Progenitor cell of endocrine pancreas (in vitro differentiated cells): Measurements from ENCODE around the gene C11orf97. TPM values are rescaled to one million over a fixed set of nuclear protein-coding genes. Genes with fewer than 3 reads are reported as not detected.

Experiments used
- DNase-seq: peaks from one replicate; pipeline ENCODE4 v3.0.0; 2021; ENCODE audit warnings: low spot score; ENCODE audit not compliant: unreplicated experiment
- H3K27ac Mint-ChIP-seq: 2 replicates; pipeline ENCODE4 v1.8.0; 2021; ENCODE audit warnings: mild to moderate bottlenecking, moderate library complexity, mixed read lengths
- H3K27me3 Mint-ChIP-seq: 2 replicates; pipeline ENCODE4 v1.8.0; 2021; ENCODE audit warnings: mixed read lengths
- H3K36me3 Mint-ChIP-seq: 2 replicates; pipeline ENCODE4 v1.8.0; 2022; ENCODE audit warnings: mixed read lengths; ENCODE audit not compliant: insufficient read depth
- H3K4me1 Mint-ChIP-seq: 2 replicates; pipeline ENCODE4 v1.8.0; 2021; ENCODE audit warnings: low read depth, mixed read lengths
- H3K4me3 Mint-ChIP-seq: 2 replicates; pipeline ENCODE4 v1.8.0; 2021; ENCODE audit warnings: low read depth, mild to moderate bottlenecking, moderate library complexity, mixed read lengths
- H3K9me3 Mint-ChIP-seq: 2 replicates; pipeline ENCODE4 v1.8.0; 2021; ENCODE audit warnings: low read depth, mixed read lengths
- CTCF ChIP-seq: fragments of 200-600 bp; sonication (generic); IDR thresholded peaks from one replicate; pipeline ENCODE4 v1.5.0; 2021; ENCODE audit warnings: antibody characterized with exemption, mild to moderate bottlenecking; ENCODE audit not compliant: unreplicated experiment
- total RNA-seq: library from RNA; stranded (reverse); gene quantifications from 2 replicates; pipeline ENCODE4 v1.2.1, GENCODE V29; 2021

C11orf97 gene
- total RNA-seq, 1 donor from 2014 or later, result not detected

- H3K4me1 Mint-ChIP-seq, result no peaks in the 10 kb centered on the region
- peaks cover 39% of the 10 kb centered on the region for H3K36me3 Mint-ChIP-seq
- H3K27ac Mint-ChIP-seq, result no peak overlapping the region
- H3K27me3 Mint-ChIP-seq, result no peaks in the 10 kb centered on the region
- no peak for DNase-seq
- H3K9me3 Mint-ChIP-seq, result no peaks in the 10 kb centered on the region
- TF ChIP-seq CTCF, result no peak
- H3K4me3 Mint-ChIP-seq, result no peak overlapping the region
Observed at GRCh38 chr11:94486068-94486467, 26.2 kb upstream of the C11orf97 start.

GRCh38 chr11:94493281-94494125, 18.8 kb upstream of the C11orf97 start, which contains the start of the genes ANKRD49 and MRE11:
Gene ANKRD49, plus strand, starts transcription at chr11:94493984. Its CDS starts 2,710 bp downstream, at chr11:94496694.
Gene MRE11, minus strand, starts transcription at chr11:94493844. Its CDS starts 1,043 bp downstream, at chr11:94492801.
- Mint-ChIP-seq H3K9me3 (no peaks in the 10 kb centered on the region), H3K27me3 (no peaks in the 10 kb centered on the region), H3K4me1 (peaks cover 12% of the 10 kb centered on the region), H3K36me3 (peaks cover 19% of the 10 kb centered on the region), H3K4me3 (peak within 1 kb of the TSS; percentile 97), H3K27ac (peak within 1 kb of the TSS; percentile 100)
- no peak for TF ChIP-seq CTCF
- peak; percentile 95 for DNase-seq

- no peaks in the 10 kb centered on the region for H3K9me3 Mint-ChIP-seq
- no peak for TF ChIP-seq CTCF
- DNase-seq, result no peak
- H3K27ac Mint-ChIP-seq, result peak overlapping the region; percentile 100
- no peaks in the 10 kb centered on the region for H3K27me3 Mint-ChIP-seq
- peak overlapping the region; percentile 97 for H3K4me3 Mint-ChIP-seq
- H3K36me3 Mint-ChIP-seq, result peaks cover 16% of the 10 kb centered on the region
- peaks cover 12% of the 10 kb centered on the region for H3K4me1 Mint-ChIP-seq
Observed at GRCh38 chr11:94494126-94494680, 18.1 kb upstream of the C11orf97 start.

- Mint-ChIP-seq H3K27ac (no peak overlapping the region), H3K4me3 (no peak overlapping the region), H3K4me1 (peaks cover 1% of the 10 kb centered on the region), H3K27me3 (no peaks in the 10 kb centered on the region), H3K36me3 (peaks cover 9% of the 10 kb centered on the region), H3K9me3 (no peaks in the 10 kb centered on the region)
- no peak for TF ChIP-seq CTCF
- DNase-seq, result no peak
Observed at GRCh38 chr11:94500181-94500580, 12.1 kb upstream of the C11orf97 start.

GRCh38 chr11:94501522-94501921, 10.7 kb upstream of the C11orf97 start:
- no peak for DNase-seq
- peaks cover 9% of the 10 kb centered on the region for H3K36me3 Mint-ChIP-seq
- H3K27me3 Mint-ChIP-seq, result no peaks in the 10 kb centered on the region
- TF ChIP-seq CTCF, result no peak
- H3K4me1 Mint-ChIP-seq, result no peaks in the 10 kb centered on the region
- H3K4me3 Mint-ChIP-seq, result no peak overlapping the region
- no peak overlapping the region for H3K27ac Mint-ChIP-seq
- no peaks in the 10 kb centered on the region for H3K9me3 Mint-ChIP-seq
